Skeletal muscle tissue (tissue), 4 donors: ENCODE results near the gene DNASE1. TPM values are rescaled to one million over a fixed set of nuclear protein-coding genes. Genes with fewer than 3 reads are reported as not detected.
"Not testable (repeated sequence)": the region's sequence is repeated elsewhere in the genome, so short reads cannot be mapped to it uniquely, and the experiment has no call there.

ENCODE experiments used
- H3K27ac ChIP-seq: one replicate; pipeline ENCODE4 v1.7.0; 2013; ENCODE audit warnings: mild to moderate bottlenecking, low read depth, low read length, inconsistent platforms
- H3K27me3 ChIP-seq, 3 donors: one replicate each; pipeline ENCODE4 v1.7.0; 2013; ENCODE audit warnings: low read length in 3 of 3; ENCODE audit not compliant: control insufficient read depth in 3 of 3, insufficient read depth in 3 of 3
- H3K36me3 ChIP-seq, 3 donors: one replicate each; pipeline ENCODE4 v1.7.0; 2013; ENCODE audit warnings: low read length in 3 of 3; ENCODE audit not compliant: control insufficient read depth in 3 of 3, insufficient read depth in 3 of 3
- H3K4me1 ChIP-seq, 3 donors: one replicate each; pipeline ENCODE4 v1.7.0; 2013; ENCODE audit warnings: low read length in 3 of 3, mild to moderate bottlenecking in 3 of 3; ENCODE audit not compliant: control insufficient read depth in 3 of 3, insufficient read depth in 3 of 3
- H3K4me3 ChIP-seq, 3 donors: one replicate each; pipeline ENCODE4 v1.7.0; 2013; ENCODE audit warnings: low read length in 3 of 3
- H3K9ac ChIP-seq, 3 donors: one replicate each; pipeline ENCODE4 v1.7.0; 2013; ENCODE audit warnings: low read length in 3 of 3, mild to moderate bottlenecking in 3 of 3, moderate library complexity in 2 of 3, low read depth in 1 of 3
- H3K9me3 ChIP-seq, 3 donors: one replicate each; pipeline ENCODE4 v1.7.0; 2013; ENCODE audit warnings: low read length in 3 of 3; ENCODE audit not compliant: control insufficient read depth in 3 of 3
- total RNA-seq: library from RNA; depleted of rRNA; stranded (reverse); fragments of >200 nt; gene quantifications from one replicate; pipeline ENCODE4 v1.2.3, GENCODE V29; 2014
- donor health status: Osteomylitis.

DNASE1 gene
- total RNA-seq, 1 donor from 2014 or later: 15.1 TPM

DNA sequence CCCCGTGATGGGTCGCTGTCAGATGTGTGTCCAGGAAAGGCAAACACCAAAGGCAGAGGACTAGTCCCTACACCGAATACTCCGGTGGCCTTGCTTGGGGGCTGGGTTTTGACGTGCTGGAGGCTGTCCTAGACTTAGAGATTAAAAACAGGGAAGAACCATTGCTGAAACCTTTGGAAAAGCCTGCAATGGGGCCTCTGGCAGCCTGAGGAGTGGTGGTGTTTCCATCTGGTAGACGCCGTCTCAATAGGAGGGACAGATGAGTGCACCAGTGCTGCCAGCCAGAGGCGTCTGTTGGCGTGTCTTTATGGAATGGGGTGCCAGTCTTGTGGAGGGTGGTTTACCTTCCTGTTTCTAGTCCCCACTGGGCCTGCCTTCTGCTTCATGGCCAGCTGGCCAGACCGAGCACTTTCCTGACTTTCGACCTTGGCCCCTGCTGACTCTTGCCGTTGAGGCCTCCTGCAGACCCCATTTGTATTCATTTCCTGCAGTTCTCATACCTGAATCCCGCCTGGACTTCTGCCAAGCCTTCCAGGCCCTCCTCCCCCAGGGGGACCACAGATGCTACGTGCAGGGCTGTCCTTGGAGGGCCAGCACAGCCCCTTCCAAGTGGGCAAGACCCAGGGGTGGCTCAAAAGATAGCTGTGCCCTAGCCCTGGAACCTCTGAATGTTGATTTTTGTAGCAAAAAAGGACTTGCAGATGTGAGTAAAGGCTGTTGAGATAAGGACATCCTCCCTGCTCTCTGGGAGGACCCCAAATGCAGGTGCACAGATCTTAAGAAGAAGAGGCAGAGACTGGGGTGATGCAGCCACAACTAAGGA is 1.9 kb upstream of the DNASE1 start:
- Histone ChIP-seq H3K27me3 (no peaks in the 10 kb centered on the region), H3K9me3 (no peaks in the 10 kb centered on the region), H3K27ac (no peak overlapping the region), H3K4me3 (no peak overlapping the region), H3K36me3 (peaks cover 23 to 27% (median 23%) of the 10 kb centered on the region in 3 donors), H3K9ac (no peak overlapping the region), H3K4me1 (peaks cover 0 to 7% (median 3%) of the 10 kb centered on the region in 3 donors)

DNA sequence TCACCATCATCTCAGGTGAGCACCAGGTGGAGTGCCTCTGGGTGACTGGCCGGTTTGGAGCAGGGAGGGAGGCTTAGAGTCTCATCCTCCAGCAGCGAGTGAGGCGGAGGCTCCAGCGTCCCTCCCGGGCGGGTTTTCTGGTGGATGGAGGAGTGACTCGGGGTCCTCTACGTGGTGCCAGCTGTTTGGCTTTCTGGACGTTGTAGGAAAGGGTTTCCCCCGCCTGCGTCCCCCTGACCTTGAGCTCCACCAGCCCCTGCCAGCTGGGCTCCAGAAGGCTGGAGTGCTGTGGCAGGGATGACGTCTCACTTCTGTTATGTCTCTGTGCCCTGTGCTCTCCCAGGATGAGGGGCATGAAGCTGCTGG is 522 bp downstream of the DNASE1 start:
- Histone ChIP-seq H3K4me1 (peaks cover 0 to 7% (median 3%) of the 10 kb centered on the region in 3 donors), H3K9me3 (no peaks in the 10 kb centered on the region), H3K27ac (no peak overlapping the region), H3K9ac (no peak overlapping the region), H3K27me3 (no peaks in the 10 kb centered on the region), H3K4me3 (no peak overlapping the region), H3K36me3 (peaks cover 38 to 42% (median 41%) of the 10 kb centered on the region in 3 donors)

GRCh38 chr16:3655396-3656159 is 1.1 kb downstream of the DNASE1 start:
- H3K27me3 ChIP-seq: no peaks in the 10 kb centered on the region
- peaks cover 43 to 47% (median 44%) of the 10 kb centered on the region in 3 donors for H3K36me3 ChIP-seq
- no peak overlapping the region for H3K9ac ChIP-seq
- H3K4me3 ChIP-seq: no peak overlapping the region
- H3K4me1 ChIP-seq: peaks cover 0 to 7% (median 3%) of the 10 kb centered on the region in 3 donors
- H3K27ac ChIP-seq: no peak overlapping the region
- H3K9me3 ChIP-seq: no peaks in the 10 kb centered on the region

GRCh38 chr16:3656160-3656490 is 1.6 kb downstream of the DNASE1 start:
- peaks cover 43 to 50% (median 44%) of the 10 kb centered on the region in 3 donors for H3K36me3 ChIP-seq
- H3K9ac ChIP-seq, H3K27ac ChIP-seq, H3K27me3 ChIP-seq, H3K4me3 ChIP-seq, H3K4me1 ChIP-seq, H3K9me3 ChIP-seq: not testable (repeated sequence)

DNA sequence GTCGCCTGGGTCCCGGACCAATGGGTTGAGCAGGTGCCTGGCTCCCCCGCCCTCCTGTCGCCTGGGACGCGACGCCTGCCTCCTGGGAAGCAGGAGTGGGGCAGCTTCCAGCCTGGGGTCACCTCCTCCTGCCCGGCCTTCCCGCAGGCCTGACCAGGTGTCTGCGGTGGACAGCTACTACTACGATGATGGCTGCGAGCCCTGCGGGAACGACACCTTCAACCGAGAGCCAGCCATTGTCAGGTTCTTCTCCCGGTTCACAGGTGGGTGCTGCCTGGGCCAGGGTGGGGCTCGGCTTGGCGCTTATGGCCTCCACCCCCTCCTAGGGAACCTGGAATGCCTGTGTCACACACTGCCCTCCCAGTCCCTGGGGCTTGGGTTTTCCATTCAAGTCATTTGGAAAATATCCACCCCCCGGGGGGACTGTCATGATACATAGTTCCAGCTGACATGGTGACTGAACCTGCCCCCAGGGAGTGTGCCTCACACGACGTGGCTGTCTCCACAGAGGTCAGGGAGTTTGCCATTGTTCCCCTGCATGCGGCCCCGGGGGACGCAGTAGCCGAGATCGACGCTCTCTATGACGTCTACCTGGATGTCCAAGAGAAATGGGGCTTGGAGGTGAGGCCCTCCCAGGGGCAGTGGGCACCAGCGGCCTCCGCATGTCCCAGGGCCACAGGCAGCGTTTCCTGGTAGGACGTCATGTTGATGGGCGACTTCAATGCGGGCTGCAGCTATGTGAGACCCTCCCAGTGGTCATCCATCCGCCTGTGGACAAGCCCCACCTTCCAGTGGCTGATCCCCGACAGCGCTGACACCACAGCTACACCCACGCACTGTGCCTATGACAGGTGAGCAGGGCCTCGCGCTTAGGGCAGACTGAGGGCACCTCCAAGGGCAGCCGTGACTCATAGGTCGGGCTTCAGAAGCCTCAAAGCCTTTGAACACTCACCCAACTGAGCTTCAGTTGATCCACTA is 2.3 kb downstream of the DNASE1 start:
- H3K36me3 ChIP-seq: peaks cover 49 to 56% (median 49%) of the 10 kb centered on the region in 3 donors
- no peak overlapping the region for H3K9ac ChIP-seq
- H3K9me3 ChIP-seq: no peaks in the 10 kb centered on the region
- H3K4me1 ChIP-seq: peaks cover 0 to 7% (median 3%) of the 10 kb centered on the region in 3 donors
- H3K27me3 ChIP-seq: no peaks in the 10 kb centered on the region
- H3K4me3 ChIP-seq: no peak overlapping the region
- no peak overlapping the region for H3K27ac ChIP-seq

GRCh38 chr16:3659251-3659650 is 4.8 kb downstream of the DNASE1 start:
- no peaks in the 10 kb centered on the region for H3K9me3 ChIP-seq
- H3K27ac ChIP-seq: no peak overlapping the region
- no peaks in the 10 kb centered on the region for H3K27me3 ChIP-seq
- no peak overlapping the region for H3K4me3 ChIP-seq
- H3K36me3 ChIP-seq: peaks cover 66 to 77% (median 68%) of the 10 kb centered on the region in 3 donors
- H3K4me1 ChIP-seq: peaks cover 0 to 4% (median under 1%) of the 10 kb centered on the region in 3 donors
- H3K9ac ChIP-seq: no peak overlapping the region

DNA sequence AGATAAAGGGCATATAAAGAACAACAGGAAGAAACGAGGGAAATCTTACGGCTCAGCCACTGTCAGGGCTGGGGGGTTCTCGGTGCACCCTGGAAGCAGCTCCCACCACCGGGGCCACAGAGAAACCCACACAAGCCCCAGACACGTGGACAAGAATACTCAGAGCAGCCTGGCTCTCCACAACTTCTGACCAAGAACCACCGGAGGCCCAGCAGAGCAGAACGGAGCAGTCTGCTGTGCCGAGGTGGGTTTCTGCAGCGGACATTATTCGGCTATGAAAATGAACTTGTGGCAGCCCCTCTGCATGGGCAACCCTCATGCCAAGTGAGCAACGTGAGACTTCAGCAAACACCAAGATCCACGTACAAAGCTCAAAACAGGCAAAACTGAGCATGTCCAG is 6.8 kb downstream of the DNASE1 start:
- Histone ChIP-seq H3K27me3 (no peaks in the 10 kb centered on the region), H3K9me3 (no peaks in the 10 kb centered on the region), H3K4me1 (no peaks in the 10 kb centered on the region), H3K36me3 (peaks cover 73 to 84% (median 76%) of the 10 kb centered on the region in 3 donors), H3K4me3 (no peak overlapping the region), H3K9ac (no peak overlapping the region), H3K27ac (no peak overlapping the region)

GRCh38 chr16:3661922-3662321 is 7.4 kb downstream of the DNASE1 start:
- Histone ChIP-seq H3K27me3 (no peaks in the 10 kb centered on the region), H3K9ac (no peak overlapping the region), H3K27ac (no peak overlapping the region), H3K36me3 (peaks cover 68 to 80% (median 71%) of the 10 kb centered on the region in 3 donors), H3K4me1 (no peaks in the 10 kb centered on the region), H3K9me3 (no peaks in the 10 kb centered on the region), H3K4me3 (no peak overlapping the region)

DNA sequence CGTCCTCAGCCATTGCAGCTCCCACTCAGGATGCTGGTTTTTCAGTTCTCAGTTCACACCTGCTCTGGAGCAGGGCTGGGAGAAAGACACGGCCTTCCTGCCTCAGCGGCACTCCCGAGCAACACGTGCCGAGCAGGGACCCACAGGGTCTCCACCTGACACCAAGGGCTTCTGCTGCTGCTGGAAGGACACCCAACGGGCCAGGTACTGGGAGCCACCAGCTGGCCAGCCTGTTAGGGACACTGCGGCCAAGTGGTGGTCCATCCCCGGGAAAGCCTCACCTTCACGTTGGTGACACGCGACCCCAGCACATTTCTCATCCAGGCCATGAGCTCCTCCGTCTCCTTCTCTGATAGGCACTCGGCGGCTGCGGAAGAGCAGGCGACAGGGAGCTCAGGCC is 8.1 kb downstream of the DNASE1 start:
- peaks cover 63 to 77% (median 67%) of the 10 kb centered on the region in 3 donors for H3K36me3 ChIP-seq
- H3K4me3 ChIP-seq: no peak overlapping the region
- H3K4me1 ChIP-seq: no peaks in the 10 kb centered on the region
- H3K27me3 ChIP-seq: no peaks in the 10 kb centered on the region
- no peak overlapping the region for H3K9ac ChIP-seq
- H3K9me3 ChIP-seq: no peaks in the 10 kb centered on the region
- H3K27ac ChIP-seq: no peak overlapping the region
